Stimulated activated CD8-positive, alpha-beta memory T cell treated with anti-CD3 and anti-CD28 coated beads, Interleukin-15, amount 100 ng/mL, for 1 hour (primary cell): ENCODE results near the gene UCK2.

Experiments
- DNase-seq: peaks from one replicate; pipeline ENCODE4 v3.0.0-alpha.2; 2020; ENCODE audit warnings: low read depth

The UCK2 gene

DNA sequence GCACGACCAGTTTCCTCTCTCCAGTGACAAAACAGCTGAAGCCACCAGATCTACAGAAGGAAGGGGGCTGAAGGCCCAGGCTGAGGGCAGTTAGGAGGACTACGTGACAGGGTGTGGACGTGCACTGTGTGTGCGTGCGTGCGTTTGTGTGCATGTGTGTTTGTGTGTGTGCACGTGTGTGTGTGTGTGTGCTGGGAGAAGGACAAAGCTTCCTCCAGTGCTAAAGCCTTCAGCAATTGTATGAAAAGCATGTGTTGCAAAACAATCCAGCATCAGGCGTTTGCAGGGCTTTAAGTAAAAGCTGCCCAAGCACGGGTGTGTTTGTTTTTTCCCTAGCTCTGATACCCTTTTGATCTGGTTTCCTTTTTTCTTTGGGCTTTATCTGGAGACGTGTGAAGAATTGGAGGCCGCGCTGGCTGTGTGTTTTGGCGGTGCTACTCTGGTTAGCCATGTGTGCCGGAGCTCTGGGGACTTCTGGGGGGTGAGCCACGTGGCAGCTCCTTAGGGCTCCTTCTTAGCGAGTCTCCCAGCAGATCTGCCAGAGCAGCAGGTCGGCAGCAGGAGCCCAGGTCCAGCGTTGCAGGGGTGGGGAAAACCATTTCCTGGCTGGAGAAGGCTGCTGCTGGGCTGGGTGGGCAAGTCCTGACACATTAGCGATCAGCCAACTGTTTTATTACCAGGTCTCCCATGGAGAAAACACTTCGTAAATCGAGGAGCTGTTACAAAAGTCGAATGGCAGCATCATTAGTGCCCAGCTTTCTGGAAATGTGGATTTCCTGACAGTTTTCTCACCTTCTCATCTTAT lies 73.4 kb downstream of the UCK2 start:
- DNase-seq: no peak

DNA sequence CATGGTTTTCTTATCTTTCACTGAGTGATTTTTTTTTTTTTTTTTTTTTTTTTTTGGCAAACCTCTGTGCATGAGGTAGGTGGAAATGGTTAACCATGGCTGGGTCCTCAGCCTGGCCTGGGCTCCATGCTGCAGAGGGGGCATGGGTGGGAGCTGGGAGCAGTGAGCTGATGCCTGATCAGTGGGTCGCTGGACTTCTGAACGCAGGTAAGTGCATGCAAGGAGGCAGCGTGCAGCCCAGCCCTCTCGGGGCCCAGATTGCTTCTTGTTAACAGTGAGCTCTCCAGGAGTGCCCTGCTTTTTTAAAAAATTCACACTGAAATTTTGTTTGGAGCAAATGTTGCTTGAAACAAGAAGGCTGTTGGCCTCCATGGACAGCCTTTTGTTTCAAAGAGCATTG lies 75.2 kb downstream of the UCK2 start:
- DNase-seq: no peak

DNA sequence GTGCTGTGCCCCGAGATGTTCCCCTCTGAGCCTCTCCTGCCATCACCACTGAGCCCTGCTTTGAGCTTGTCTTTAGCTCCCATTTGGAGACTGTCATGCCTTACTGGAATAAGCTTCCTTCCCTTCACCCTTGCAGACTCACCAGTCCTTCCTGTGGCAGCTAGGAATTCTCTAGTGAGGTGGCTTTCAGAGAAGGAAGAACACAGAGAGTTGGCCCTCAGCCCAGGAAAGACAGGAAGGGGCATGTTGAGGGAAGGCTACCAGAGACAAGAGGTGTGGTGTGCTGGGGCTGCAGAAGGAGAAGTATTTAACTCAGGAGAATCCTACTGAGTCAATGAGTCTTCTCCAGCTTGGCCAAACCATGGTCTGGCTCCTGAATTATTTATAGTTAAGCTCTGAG lies 76.3 kb downstream of the UCK2 start:
- DNase-seq: no peak

DNA sequence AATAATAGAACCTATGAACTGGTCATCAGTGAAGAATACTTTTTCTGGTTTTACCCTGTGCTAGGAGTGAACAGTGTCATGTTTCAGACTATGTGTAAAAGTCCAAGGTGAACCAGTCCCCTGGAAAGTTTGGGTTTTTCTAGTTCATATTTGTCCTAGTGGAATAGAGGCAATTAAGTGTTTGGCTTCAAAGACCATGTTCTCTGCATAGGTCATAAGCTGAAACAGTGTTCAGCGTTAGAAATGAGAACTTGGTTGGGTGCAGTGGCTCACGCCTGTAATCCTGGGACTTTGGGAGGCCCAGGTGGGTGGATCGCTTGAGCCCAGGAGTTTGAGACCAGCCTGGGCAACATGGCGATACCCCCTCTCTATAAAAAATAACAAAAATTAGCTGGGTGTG lies 77.5 kb downstream of the UCK2 start:
- DNase-seq: no peak

DNA sequence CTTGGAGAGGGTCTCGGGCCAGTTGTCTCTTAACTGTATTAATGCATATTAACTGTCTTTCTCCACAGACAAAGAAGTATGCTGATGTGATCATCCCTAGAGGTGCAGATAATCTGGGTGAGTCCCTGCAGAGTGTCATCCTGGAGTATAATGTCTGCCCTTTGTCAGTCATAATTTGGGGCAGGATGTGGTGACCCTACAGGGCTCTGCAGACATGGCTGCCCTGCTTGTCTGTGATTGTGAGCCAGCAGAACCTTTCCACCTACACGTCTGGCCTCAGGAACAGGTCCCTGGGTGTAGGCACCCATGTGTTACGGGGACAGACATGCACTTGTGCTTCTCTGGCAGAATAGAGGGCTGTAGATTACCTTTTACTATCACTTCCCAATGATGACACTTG lies 78.4 kb downstream of the UCK2 start:
- no peak for DNase-seq

DNA sequence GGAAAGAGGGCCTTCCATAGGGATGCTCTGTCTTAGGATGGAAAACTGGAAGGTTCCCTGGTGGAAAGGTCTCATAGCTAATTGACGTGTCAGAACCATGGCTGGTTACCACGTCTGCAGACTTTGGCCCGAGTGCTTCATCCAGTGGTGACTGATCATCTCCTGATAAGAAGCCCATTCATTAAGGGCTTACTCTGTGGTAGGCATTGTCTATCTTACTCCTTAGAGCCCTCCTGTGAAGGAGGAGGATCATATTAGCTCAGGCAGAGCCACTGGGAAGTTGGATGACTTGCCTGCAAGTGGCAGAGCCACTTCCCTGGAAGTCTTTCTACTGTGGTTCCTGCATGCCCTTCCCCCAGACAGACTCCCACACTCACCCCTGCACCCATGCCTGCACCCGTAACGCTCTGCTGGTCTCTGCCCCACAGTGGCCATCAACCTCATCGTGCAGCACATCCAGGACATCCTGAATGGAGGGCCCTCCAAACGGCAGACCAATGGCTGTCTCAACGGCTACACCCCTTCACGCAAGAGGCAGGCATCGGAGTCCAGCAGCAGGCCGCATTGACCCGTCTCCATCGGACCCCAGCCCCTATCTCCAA lies 79.9 kb downstream of the UCK2 start:
- DNase-seq: no peak

DNA sequence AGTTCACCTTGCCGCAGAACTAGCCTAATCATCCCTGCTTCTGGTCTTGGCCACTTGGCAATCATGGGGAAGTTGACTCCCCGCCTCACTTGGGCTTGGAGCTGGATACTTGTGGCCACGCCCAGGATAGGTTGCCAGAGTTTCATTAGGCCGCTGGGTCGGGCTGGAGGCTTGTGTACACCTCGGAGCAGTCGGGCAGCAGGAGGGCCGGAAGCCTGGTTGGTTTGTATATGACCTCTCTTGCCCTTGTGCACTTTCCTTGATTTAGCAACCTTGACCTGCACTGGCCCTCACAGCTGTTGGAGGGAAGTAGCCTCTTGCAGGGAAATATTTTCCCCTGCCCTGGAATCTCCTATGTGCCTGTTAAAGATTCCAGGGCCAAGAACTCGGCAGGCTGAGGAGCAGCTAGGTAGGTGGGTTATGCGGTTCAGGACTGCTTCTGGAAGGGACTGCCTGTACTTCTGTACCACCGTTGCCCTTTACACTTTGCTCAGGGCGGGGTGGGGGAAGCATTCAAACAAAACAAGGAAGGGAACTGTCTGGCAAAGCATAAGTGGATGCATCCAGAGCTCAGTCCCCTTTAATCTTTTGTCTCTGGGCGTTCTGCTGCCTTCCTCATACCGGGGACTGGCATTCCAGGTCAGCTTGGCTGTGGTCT lies 83.5 kb downstream of the UCK2 start:
- DNase-seq: no peak

DNA sequence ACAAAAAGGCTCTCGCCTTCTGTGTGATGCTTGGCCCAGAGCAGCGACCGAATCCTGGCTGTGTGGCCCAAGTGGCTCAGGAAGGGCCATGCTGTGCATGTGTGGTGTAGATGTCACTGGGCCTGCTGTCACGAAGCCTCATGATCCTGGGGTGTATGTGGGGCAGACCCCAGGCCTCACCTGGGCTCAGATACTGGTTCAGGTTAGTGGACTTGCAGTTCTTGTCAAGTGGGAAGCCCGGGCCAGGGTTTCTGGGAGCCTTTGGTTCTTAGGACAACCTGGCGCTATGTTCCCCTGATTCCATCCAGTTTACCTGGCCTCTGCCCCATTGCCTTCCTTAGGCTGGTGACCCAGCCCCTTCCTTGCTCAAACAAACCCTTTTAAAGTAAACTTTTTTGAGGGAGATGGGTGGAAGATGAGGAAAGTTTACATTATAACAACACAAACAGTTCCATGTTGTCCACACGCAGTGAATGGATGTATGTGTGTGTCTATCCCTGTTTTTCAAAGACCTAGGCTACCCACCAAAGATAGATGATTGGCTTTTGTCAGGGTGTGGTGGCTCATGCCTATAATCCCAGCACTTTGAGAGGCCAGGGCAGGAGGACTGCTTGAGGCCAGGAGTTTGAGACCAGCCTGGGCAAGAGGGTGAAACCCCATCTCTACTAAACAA lies 84.3 kb downstream of the UCK2 start:
- no peak for DNase-seq

DNA sequence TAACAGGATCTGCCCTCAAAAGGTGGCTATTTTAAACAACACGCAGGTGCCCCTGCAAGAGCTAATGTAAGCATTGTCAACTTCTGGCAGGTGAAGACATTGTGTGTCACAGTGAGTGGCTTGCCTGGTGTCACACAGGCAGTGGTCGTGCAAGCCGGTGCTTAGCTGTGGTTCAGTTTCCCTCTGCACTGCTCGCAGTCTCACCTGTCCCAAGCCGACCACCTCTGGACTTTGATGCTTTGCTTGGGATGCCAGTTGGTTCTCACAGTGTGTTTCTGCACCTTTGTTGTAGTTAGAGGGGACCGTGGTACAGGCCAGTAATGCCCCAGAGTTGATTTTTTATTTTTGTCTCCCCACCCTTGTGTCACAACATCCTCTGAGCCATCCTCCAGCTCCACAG lies 85.2 kb downstream of the UCK2 start:
- no peak for DNase-seq

DNA sequence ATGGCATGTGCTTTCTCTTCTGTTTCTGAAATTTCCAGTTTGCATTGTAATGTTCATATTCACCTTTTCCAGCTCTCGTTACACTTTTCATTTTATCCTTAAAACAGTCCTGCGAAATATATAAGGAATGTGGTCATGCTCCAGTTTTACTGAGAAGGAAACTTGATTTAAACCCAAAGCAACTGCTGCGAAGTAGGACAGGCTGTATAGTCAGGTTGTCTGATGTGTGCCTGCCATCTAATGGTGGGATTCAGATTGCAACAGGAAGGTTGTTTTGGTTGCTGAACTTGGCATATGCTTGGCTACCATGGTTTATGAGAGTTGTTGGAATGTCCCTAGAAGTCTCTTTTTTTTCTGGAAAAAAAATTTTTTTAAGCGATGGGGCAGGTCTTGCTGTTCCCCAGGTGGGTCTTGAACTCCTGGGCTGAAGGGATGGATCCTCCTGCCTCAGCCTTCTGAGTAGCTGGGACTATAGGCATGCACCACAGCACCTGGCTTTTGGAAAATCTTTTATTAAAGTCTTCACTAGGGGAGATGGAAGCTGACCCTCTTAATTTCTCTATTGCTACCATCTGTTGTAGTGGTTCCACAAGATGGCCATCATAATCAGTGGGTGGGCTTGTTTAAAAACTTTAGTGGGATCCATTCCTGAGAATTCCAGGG lies 86.9 kb downstream of the UCK2 start:
- DNase-seq: peak; percentile 40

DNA sequence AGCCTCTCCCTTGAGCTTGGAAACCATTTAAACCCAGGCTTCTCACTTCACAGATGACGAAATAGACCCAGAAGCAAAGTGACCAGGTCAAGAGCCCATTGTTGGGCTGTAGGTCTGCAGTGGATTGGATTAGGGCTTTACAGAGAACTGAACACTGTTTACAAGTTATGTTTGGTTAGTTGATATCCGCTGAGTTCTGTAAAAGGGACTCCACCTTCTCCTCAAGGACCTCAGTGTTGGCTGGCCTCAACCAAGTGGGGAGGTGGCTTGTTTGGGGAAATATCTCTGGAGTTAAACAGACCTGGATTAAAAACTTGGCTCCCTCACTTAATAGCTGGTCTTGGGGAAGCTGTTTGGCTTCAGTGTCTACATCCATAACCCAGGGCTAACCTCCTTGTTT lies 88.1 kb downstream of the UCK2 start:
- DNase-seq: no peak

DNA sequence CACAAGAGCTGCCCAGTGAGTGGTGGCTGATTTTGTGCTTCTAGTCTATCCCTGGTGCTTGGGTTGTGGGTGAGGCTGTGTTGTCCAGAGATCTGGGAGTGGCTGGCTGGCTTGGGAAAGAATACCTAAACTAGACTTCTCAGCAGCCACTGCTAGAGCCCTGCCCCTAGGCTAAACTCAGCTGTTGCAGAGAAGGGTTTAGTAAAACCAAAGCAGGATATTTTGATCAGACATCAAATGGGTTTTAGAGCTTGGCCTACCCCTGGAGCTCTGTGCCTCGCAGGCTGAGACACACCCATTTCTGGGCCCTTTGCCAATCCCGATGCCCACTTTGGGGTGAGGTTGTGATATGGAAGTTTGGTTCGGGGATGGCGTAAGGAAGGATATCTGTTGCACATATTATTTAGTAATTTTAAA lies 88.5 kb downstream of the UCK2 start:
- DNase-seq: no peak

DNA sequence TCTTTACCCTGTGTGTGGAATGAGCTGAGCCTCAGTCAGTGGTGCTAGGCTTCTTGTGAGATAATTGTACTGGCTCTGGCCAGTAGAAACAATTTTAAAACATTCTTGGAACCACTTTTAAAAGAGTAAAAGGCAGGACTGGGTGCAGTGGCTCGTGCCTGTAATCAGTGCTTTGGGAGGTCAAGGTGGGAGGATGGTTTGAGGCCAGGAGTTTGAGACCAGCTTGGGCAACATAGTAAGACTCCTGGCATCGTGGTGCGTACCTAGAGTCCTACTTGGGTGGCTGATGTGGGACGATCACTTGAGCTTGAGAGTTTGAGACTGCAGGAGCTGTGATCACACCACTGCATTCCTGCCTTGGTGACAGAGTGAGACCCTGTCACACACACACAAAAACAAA lies 89.8 kb downstream of the UCK2 start:
- DNase-seq: no peak

DNA sequence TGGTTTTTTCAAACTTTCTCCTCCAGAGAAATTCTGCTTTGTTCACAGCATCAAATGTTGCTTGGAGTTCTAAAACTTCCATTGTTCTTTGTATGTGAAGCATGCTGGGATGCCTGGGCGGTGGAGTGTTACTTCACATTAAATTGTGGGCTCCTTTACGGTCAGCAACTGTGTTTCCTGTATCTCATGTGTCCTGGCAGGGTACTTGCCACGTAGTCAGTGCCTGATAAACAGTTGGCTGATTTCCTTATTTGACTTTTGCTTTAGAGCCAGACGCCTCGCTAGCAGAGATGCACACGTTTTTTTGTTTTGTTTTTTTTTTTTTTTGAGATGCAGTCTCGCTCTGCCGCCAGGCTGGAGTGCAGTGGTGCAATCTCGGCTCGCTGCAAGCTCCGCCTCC lies 96.7 kb downstream of the UCK2 start:
- DNase-seq: no peak

DNA sequence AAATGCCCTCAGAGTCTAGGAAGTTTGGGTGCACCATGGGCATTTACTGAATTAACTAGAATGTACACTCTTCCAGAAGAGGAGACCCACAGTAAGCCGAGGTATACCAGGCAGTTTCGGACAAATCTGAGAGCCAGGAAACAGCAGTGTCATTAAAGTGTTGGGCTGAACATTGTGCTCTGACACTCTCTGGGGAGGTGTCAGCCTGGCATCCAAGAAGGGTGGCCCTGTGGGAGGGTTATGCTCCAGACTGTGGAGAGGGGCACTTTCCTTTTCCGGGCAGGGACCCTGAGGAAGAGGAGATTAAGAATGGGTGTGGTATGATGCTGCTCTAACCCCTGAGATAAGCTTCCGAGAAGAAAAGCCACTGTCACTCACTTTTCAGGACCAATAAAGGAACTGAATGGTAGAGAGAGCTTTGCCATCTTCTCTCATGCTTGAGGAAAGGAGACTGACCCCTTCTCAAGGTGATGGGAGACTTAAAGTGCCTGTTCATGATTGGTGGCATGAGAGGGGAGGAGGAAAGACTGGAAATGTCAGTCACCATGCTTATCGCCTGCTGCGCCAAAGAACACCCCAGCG lies 98.2 kb downstream of the UCK2 start:
- DNase-seq: no peak

DNA sequence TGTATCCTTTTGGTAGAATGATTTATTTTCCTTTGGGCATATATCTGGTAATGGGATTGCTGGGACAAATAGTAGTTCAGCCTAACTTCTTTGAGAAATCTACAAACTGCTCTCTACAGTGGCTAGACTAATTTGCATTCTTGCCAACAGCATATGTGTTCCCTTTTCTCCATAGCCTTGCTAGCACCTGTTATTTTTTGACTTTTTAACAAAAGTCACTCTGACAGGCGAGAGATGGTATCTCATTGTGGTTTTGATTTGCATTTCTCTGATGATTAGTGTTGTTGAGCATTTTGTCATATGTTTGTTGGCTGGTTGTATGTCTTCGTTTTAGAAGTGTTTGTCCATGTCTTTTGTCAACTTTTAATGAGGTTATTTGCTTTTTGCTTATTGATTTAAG lies 99.8 kb downstream of the UCK2 start:
- no peak for DNase-seq

DNA sequence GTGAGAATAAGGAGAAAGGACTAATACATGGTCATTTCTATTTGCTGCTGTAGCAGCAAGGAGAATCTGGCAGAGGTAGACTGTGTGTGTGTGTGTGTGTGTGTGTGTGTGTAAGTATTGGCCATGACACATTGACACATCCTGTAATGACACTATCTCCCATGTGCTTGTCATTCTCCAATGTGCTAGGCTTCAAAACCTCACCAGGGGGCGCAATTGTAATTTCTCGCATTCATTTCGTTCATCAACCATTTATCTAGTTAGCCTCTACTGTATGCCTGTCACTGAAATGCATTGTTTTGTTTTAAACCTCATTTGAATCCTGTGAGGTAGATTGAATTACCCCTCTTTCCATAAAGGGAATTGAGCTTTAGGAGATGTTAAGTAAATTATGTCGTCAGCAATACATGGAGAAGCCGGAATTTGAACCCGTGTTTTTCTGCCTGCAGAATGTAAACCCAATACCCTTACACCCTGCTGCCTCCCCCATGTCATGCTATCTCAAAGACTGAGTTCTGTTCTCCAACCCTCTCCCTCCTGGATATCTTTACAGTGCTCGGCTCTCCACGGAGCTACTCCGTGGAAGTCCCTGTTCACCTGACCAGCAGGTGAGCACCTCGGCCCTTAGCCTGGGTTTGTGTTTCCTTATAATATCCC lies 100.8 kb downstream of the UCK2 start:
- no peak for DNase-seq

DNA sequence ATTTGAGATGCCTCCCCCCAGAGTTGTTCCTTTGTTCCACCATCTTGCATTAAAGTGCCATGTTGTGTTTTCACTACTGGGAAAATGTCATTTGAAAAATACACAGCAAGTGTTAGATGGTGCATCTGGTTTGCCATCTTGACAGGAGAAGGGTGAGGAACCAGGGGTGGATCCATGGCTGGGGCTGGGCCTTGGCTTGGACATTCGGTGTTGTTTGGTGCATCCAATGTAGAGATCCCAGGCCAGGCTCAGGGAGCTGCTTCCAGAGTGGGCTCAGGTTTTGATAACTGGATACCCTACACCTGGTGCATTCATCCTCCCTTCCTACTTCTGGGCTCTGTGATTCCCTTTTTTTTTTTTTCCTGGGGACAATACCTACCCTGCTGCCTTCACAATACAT lies 103.5 kb downstream of the UCK2 start:
- DNase-seq: no peak

DNA sequence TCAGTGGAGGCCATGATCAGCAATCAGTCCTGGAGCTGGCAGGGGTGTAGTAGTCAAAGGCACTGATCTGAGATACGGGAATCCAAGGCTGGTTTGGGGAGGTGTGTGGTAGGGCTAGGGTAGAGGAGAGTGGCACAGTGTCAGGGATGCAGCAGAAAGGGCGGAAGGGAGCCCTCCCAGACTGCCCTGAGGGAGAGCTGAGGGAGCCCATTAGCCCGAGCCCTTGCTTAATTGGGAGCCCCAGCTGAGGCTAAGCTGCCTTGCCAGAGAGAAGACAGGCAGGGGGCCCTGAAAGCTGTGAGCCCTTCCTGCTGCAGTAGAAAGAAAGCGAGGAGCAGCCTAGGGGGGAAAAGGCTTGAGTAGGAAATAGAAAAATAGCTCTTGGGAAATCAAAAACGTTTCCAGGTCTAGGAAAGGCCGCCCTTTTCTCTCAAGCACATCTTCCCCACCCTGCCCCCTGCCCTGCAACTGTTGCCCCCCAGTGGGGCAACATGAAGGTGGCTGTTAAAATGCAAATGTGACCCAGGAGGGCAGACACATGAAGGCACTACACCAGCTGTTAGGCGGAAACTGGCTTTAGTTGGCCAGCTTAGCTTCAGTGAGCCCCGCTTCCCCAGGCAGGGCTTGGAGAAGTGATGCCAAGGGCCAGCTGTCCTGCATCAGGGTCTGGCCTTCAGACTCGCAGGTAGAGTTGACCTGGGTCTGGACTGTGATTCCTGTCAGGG lies 106.2 kb downstream of the UCK2 start:
- no peak for DNase-seq

DNA sequence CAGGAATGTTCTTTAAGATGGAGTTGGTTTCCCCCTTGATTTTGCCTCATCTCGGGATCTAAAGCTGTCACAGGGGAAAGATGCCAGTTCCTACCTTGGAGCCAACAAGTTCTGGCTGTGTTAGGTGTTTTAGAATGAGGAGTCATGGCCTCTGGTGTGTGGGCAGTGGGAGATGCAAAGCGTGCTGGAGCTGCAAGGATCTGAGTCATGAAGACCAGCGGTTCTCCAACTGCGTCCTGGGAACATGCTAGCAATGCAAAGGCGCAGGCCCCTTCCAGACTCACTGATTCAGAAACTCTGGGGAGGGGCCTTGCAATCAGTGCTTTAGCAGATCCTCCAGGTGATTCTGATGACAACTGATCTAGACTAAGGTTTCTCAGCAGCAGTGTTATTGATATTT lies 109.1 kb downstream of the UCK2 start:
- DNase-seq: no peak

DNA sequence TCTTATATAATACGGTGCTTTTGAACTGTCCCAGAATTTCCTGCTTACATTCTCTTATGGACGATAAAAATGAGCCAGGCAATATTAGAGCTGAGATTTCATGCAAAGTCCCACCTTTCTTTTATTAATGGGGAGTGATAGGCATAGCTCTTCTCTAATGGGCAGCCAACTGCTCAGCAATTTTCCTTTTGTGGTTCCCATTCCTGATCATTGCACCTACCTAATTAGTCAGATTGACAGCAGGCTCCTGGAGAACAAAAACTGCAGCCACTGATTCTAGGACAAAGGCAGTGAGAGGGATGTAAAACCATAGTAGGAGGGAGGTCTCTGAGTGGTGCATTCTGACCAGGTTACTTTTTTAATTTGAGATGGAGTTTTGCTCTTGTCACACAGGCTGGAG lies 110.4 kb downstream of the UCK2 start:
- no peak for DNase-seq
